RWPE1 (cell line): Measurements from ENCODE around the gene RETREG2.

ENCODE experiments used
- CTCF ChIA-PET: fragments of 350-600 bp; sonication (Branson Sonifier 250); formaldehyde crosslinking; extraction: SDS; loops from one replicate; lab custom pipeline; 2021; lab: Yijun Ruan, JAX
- POLR2A ChIA-PET: fragments of 400-600 bp; formaldehyde crosslinking; extraction: SDS; loops from one replicate; lab custom pipeline; 2020; ENCODE audit warnings: antibody characterized with exemption; ENCODE audit not compliant: low non-redundant PET; lab: Yijun Ruan, JAX
- DNase-seq: peaks from one replicate; pipeline ENCODE4 v3.0.0; 2012; ENCODE audit warnings: low spot score
- H3K27ac ChIP-seq: fragments of 450-650 bp; 2 replicates; pipeline ENCODE4 v1.5.1; 2017
- CTCF ChIP-seq: fragments of 450-650 bp; conservative IDR thresholded peaks from 2 replicates; pipeline ENCODE4 v1.5.1; 2017; ENCODE audit warnings: low read depth, mild to moderate bottlenecking

The RETREG2 gene

DNA sequence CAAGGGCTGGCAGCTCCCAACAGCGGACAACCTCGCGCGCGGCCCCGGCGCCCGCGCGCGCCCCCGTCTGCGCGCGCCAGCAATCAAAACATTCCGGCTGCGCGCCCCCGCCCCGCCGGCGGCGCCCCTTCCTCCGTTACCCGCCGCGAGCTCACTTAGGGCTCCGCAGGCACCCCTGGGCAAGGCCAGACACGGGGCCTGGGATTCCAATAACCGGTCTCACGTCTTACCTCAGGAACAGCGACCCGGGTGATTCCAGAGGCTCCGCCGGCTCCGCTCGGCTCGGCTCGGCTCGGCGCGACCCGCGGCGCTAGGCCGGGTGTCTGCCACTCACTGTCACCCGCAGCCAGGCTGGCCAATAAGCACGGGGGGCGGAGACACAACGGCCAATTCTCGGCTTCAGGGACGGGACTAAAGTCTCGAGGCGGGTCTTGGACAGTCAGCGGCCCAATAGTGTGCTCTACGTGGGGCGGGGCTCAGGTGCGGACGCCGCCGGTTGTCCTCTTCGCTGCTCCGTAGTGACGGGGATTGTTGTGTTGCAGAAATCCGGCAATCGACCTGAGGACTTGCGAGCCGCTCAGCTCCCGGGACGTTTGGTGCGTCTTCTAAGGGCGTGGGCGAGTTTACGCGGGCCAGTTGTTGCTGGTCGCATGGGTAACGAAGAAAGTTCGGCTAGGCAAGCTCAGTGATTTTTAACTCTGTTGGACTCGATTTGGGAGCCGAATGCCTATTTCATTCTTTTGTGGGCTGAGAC is 51.4 kb downstream of the RETREG2 start, which contains the start of the genes ANKZF1 and ATG9A:
Gene ANKZF1, plus strand, starts transcription at position 502 of the 754 bp plus-strand sequence. CDS start 452 bp downstream, outside the sequence.
Gene ATG9A, minus strand, starts transcription at position 332 of the 754 bp plus-strand sequence. CDS start 1,612 bp downstream, outside the sequence.
- peak within 1 kb of the TSS; percentile 95 for H3K27ac ChIP-seq
- ChIA-PET CTCF (interaction anchor here (0.6 to 1.5 kb wide), 8 partner anchors 11 to 120 kb away, joined by 3 to 7 read pairs (median 3); no protein-coding TSS in a partner anchor), POLR2A (interaction anchor here (1.1 to 1.6 kb wide), 2 partner anchors 20 to 21 kb away, joined by 3 to 7 read pairs; no protein-coding TSS in a partner anchor)
- DNase-seq: peak; percentile 98
- TF ChIP-seq CTCF: no peak

DNA sequence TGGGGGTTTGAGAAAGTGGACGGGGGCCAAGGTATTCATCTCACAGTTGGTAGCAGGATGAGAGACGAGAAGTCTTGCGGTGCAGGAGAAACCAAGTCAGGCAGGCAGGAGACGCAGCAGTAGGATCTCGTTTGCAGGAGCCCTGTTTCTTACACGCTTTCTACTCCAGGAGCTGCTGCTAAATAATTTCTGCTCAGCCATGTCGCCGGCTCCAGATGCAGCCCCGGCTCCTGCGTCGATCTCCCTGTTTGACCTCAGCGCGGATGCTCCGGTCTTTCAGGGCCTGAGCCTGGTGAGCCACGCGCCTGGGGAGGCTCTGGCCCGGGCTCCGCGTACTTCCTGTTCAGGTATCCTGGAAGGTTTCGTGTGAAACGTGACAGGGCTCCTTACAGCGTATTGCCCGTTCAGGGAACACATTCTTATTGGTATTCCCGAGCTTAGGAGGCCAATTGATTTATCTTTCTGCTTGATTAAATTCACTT is 52.0 kb downstream of the RETREG2 start:
- no peak for TF ChIP-seq CTCF
- ChIA-PET POLR2A (interaction anchor here (1.6 kb wide), 1 partner anchor 19 kb away, joined by 7 read pairs; no protein-coding TSS in a partner anchor), CTCF (interaction anchor here (0.6 to 1.5 kb wide), 8 partner anchors 12 to 200 kb away, joined by 3 to 5 read pairs (median 3); no protein-coding TSS in a partner anchor)
- peak overlapping the region; percentile 95 for H3K27ac ChIP-seq
- DNase-seq: peak; percentile 51

DNA sequence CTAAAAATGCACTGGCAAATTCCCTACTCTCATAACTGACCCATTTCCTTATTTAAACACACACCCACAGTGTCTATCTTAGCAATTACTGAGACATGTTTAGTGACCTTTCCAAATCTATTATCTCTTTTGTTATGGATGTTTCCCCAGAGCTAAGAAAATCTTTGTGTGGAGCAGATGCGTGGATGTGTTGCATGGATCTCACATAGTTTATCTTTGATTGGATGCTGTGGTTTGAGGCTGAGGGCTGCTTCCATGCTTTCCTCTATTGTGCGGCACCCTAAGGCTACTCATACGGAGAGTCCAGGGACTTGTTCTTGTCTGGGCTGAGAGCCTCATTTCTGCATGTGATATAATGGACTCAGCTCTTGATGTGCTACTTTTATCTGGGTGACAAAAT is 56.3 kb downstream of the RETREG2 start:
- POLR2A ChIA-PET: no interaction called here
- H3K27ac ChIP-seq: no peak overlapping the region
- CTCF ChIA-PET: interaction anchor here (0.7 kb wide), 1 partner anchor 204 kb away, joined by 3 read pairs; no protein-coding TSS in a partner anchor
- DNase-seq: no peak
- TF ChIP-seq CTCF: no peak
